ENCODE results near the gene ODC1.
"Not testable (repeated sequence)": the region's sequence is repeated elsewhere in the genome, so short reads cannot be mapped to it uniquely, and the experiment has no call there.

ODC1 gene

GRCh38 chr2:10447895-10448575 is at the start of gene ODC1:
Gene ODC1 (minus strand): TSS chr2:10448327. CDS start chr2:10445032, 3,295 bp downstream.
- peak; percentile 98 to 99 for DNase-seq (ENCODE audit: low read depth in 1 of 2, low spot score in 1 of 2)

DNA sequence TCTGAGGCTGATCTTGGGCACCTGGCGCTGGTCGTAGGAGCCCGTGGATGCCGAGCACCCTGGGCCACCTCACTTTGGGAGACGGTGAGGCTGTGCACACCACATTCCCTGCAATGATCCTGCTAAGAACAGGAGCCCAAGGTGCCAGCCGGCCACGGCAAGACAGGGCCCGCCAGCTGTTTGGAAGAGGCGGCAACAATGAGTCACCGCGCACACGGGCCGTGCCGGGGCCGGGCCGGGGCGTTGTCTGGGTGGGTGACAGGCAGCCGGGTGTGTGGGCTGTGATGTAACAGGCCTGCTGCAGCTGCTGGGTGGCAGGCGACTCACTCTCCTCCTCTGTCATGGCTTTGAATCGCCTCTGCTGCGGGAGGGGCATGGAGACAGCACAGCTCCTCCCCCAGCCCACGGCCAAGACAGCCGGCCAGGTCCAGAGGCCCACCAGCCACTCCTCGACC is 49.7 kb upstream of the ODC1 start:
- peak; percentile 31 to 41 for DNase-seq (ENCODE audit: low read depth in 1 of 2, low spot score in 1 of 2)

- DNase-seq (ENCODE audit: low read depth in 1 of 2, low spot score in 1 of 2) = no peak
Observed at GRCh38 chr2:10495988-10496313, 47.8 kb upstream of the ODC1 start.

DNA sequence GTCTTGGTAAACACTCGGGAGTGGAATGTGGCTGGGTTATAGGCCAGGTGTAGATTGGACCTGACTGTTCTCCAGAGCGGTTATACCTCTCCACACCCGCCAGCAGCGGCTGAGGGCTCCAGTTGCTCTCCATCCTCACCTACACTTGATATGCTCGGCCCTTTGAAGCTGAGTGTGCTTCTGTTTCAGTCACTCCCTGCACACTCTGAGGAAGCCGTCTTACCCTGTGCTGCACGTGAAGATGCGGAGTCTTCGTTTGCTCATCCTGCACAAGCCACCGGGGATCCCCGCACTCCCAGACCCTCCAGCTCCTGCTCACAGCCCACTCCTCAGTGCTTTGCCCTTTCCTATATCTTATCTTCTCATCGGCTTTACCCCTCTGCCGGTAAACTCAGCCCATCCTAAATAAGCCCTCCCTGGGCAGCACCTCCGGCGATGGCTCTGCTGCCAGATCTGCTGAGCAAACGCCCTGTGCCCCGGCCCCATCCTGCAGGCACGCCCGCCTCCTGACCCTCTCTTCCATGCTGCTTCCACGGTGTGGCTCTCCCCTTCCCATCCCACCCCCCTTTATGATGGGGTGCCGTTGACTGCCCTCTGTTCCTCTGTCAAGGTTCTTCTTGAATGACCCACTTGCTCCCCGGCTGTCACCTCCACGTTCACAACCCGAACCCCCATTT is 47.3 kb upstream of the ODC1 start:
- no peak for DNase-seq (ENCODE audit: low read depth in 1 of 2, low spot score in 1 of 2)

- no peak for DNase-seq (ENCODE audit: low read depth in 1 of 2, low spot score in 1 of 2)
Observed at GRCh38 chr2:10494351-10495066, 46.4 kb upstream of the ODC1 start.

- peak; percentile 67 to 69 for DNase-seq (ENCODE audit: low read depth in 1 of 2, low spot score in 1 of 2)
Observed at GRCh38 chr2:10493634-10494281, 45.6 kb upstream of the ODC1 start.

- DNase-seq (ENCODE audit: low read depth in 1 of 2, low spot score in 1 of 2) = no peak
Observed at GRCh38 chr2:10493075-10493633, 45.0 kb upstream of the ODC1 start.

GRCh38 chr2:10490806-10491291 is 42.7 kb upstream of the ODC1 start:
- DNase-seq (ENCODE audit: low read depth in 1 of 2, low spot score in 1 of 2) = no peak

GRCh38 chr2:10489842-10490555 is 41.9 kb upstream of the ODC1 start:
- DNase-seq (ENCODE audit: low read depth in 1 of 2, low spot score in 1 of 2) = no peak

DNA sequence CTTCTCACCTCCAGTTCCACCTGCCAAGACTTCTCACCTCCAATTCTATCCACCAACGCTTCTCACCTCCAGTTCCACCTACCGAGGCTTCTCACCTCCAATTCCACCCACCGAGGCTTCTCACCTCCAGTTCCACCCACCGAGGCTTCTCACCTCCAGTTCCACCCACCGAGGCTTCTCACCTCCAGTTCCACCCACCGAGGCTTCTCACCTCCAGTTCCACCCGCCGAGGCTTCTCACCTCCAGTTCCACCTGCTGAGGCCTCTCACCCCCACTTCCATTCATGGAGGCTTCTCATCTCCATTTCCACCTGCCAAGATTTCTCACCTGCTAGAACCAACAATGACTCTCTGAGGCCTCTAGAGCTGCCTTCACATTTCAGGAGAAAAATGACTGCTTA is 40.0 kb upstream of the ODC1 start:
- not testable (repeated sequence) for DNase-seq (ENCODE audit: low read depth in 1 of 2, low spot score in 1 of 2)

GRCh38 chr2:10487741-10488104 is 39.6 kb upstream of the ODC1 start:
- DNase-seq (ENCODE audit: low read depth in 1 of 2, low spot score in 1 of 2) = not testable (repeated sequence)

DNA sequence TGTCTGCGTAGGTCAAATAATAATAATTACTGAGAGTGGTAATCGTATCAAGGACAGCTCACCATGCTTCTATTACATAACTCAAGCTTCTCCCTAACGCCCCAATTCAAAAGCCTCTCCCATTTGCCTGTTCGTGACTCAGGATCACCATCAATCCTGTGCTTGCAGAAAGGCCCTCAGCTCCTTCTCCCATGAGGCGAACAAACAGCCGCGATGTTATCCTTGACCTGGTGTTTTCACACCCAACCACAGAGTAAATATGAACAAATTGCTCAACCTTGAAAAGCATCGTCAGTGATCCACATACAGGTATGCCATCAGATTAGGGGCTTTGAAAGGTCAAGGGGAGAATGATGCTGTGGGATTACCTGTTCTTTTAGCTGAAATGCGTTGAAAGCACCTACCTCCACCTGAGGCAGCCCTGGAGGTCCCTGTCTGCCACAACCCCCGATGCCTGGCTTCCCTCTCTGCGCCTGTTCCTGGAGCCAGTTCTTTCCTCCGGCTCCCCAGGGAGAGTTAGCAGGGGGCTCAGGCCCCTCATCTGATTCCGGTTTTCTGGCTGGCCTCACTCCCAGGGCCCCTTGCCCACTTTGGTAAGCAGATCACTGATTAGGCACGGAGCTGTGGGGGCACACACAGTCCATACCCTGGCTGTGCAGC is 39.1 kb upstream of the ODC1 start:
- no peak for DNase-seq (ENCODE audit: low read depth in 1 of 2, low spot score in 1 of 2)

DNA sequence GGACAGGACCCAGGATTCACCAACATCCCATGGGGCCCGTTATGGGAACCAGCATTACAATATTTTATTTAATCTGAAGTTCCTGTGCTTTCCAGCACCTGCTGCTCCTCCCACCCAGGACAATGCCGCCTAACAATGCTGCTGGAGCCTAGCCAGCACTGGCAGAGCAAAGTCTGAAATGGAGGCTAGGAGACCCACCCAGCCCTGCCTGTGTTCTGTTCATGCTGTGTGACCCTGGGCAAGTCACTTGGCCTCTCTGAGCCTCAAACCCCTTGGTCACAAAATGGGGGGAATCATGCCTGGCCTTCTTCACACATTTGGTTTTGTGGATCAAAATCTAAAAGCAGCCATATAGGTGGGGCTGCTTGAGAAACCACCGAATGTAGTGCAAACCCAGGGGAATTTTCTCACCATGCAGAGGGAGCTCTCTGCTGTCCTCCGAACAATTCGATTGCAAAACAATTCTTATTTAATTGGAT is 38.5 kb upstream of the ODC1 start:
- DNase-seq (ENCODE audit: low read depth in 1 of 2, low spot score in 1 of 2) = no peak

GRCh38 chr2:10486091-10486490 is 38.0 kb upstream of the ODC1 start:
- DNase-seq (ENCODE audit: low read depth in 1 of 2, low spot score in 1 of 2) = no peak

GRCh38 chr2:10482913-10483312 is 34.8 kb upstream of the ODC1 start:
- DNase-seq (ENCODE audit: low read depth in 1 of 2, low spot score in 1 of 2) = no peak

GRCh38 chr2:10482460-10482859 is 34.3 kb upstream of the ODC1 start:
- no peak for DNase-seq (ENCODE audit: low read depth in 1 of 2, low spot score in 1 of 2)

GRCh38 chr2:10481666-10482157 is 33.6 kb upstream of the ODC1 start:
- no peak for DNase-seq (ENCODE audit: low read depth in 1 of 2, low spot score in 1 of 2)

DNA sequence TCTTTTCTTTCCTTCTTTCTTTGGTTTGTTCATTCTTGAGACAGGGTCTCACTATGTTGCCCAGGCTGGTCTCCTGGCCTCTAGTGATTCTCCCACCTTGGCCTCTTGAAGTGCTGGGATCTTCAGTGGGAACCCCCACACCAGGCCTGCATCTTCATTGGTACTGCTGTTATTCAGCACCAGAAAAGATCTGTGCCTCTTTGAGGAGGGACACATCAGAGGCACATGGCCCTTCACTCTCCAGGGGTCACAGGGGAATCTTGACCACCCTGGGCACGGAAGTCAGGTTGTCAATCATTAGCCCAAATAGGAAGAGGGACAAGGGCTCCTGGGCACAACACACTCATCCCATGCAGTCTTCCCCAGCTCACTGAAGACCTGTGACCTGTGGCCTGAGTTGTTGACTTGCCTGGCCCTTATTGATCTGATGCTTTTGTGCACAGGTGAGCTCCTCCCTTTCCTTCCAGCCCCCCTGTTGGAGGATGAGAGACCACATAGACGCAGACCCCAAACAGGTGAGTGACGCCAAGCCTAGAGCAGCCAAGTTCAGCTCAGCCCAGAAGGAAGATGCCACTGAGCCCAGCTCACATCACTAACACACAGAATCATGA is 33.0 kb upstream of the ODC1 start:
- no peak for DNase-seq (ENCODE audit: low read depth in 1 of 2, low spot score in 1 of 2)

DNA sequence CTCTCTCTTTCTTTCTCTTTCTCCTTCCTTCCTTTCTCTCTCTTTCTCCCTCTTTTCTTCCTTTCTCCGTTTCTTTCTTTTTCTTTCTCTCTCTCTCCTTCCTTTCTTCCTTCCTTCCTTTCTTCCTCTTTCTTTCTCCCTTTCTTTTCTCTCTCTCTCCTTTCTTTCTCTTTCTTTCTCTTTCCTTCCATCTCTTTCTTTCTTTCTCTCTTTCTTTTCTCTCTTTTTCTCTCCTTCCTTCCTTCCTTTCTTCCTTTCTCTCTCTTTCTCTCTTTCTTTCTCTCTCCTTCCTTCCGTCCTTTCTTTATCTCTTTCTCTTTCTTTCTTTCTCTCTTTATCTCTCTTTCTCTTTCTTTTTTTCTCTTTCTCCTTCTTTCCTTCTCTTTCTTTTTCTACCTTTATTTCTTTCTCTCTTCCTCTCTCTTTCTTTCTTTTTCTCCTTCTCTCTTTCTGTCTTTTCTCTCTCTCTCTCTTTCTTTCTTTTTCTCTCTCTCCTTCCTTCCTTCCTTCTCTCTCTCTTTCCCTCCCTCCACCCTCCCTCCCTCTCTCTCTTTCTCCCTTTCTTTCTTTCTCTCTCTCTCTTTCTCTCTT is 32.3 kb upstream of the ODC1 start:
- DNase-seq (ENCODE audit: low read depth in 1 of 2, low spot score in 1 of 2) = no peak
